ENCODE results near the gene UTP15. TPM values are rescaled to one million over a fixed set of nuclear protein-coding genes. Genes with fewer than 3 reads are reported as not detected.

UTP15 gene
- total RNA-seq, 1 experiment from 2014 or later, result 35.2 TPM

DNA sequence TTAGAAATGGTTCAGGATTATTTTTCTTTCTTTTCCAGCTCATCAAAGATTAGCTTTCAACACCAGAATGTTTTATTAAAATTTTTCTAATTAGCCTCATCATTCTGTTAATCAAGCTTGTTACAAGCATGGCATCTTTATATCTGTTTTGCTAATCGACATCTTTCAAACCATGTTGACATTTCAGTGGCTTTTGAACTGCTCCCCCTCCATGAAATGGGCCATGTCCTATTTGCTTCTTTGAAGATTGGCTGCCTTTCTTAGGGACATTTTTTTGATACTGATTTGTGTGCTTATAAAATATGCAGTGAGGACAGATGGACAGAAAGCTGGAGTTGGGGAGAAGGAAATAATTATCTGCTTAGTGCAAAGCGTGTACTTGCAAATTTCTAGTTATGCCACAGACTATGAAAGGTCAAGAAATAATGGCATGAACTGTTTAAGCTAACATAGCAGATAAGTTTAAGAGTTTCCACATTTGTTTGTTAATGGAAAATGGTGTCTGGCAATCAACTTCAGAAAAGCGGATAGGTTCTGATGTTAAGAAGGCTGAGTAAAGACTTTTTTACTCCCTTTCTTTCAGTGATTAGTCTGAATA, 39.8 kb upstream of the UTP15 start:
- Mint-ChIP-seq H3K36me3 (no peaks in the 10 kb centered on the region), H3K9me3 (no peaks in the 10 kb centered on the region; the same call in 1 of the 2 replicates), H3K27me3 (ENCODE audit: low read depth) (no peaks in the 10 kb centered on the region; the same call in 1 of the 2 replicates), H3K27ac (no peak overlapping the region), H3K4me1 (peaks cover 25% of the 10 kb centered on the region), H3K4me3 (no peak overlapping the region)
- TF ChIP-seq ZNF317 (CRISPR knock-in tag; IDR thresholded peaks at IDR 0.05; ENCODE audit: borderline replicate concordance, low read depth) (no peak), CBFB (CRISPR knock-in tag; IDR thresholded peaks at IDR 0.05; ENCODE audit: low read depth) (no peak), CREM (CRISPR knock-in tag; IDR thresholded peaks at IDR 0.05) (no peak), NR2C2 (CRISPR knock-in tag; IDR thresholded peaks at IDR 0.05) (no peak), ZNF396 (CRISPR knock-in tag; IDR thresholded peaks at IDR 0.05; ENCODE audit: borderline replicate concordance) (no peak), ELF4 (CRISPR knock-in tag; IDR thresholded peaks at IDR 0.05; ENCODE audit: low read depth) (no peak), TCF7 (CRISPR knock-in tag; IDR thresholded peaks at IDR 0.05; ENCODE audit: low read depth) (no peak), ZNF423 (CRISPR knock-in tag; IDR thresholded peaks at IDR 0.05) (no peak), FOXK1 (CRISPR knock-in tag; IDR thresholded peaks at IDR 0.05) (no peak), OVOL2 (CRISPR knock-in tag; IDR thresholded peaks at IDR 0.05; ENCODE audit: borderline replicate concordance) (no peak), GTF2I (CRISPR knock-in tag; conservative IDR thresholded peaks at IDR 0.05) (no peak)
- TF ChIP-seq, protein P1, sequence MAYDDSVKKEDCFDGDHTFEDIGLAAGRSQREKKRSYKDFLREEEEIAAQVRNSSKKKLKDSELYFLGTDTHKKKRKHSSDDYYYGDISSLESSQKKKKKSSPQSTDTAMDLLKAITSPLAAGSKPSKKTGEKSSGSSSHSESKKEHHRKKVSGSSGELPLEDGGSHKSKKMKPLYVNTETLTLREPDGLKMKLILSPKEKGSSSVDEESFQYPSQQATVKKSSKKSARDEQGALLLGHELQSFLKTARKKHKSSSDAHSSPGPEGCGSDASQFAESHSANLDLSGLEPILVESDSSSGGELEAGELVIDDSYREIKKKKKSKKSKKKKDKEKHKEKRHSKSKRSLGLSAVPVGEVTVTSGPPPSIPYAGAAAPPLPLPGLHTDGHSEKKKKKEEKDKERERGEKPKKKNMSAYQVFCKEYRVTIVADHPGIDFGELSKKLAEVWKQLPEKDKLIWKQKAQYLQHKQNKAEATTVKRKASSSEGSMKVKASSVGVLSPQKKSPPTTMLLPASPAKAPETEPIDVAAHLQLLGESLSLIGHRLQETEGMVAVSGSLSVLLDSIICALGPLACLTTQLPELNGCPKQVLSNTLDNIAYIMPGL (CRISPR knock-in tag; IDR thresholded peaks at IDR 0.05), result no peak
- TF ChIP-seq, protein P2, sequence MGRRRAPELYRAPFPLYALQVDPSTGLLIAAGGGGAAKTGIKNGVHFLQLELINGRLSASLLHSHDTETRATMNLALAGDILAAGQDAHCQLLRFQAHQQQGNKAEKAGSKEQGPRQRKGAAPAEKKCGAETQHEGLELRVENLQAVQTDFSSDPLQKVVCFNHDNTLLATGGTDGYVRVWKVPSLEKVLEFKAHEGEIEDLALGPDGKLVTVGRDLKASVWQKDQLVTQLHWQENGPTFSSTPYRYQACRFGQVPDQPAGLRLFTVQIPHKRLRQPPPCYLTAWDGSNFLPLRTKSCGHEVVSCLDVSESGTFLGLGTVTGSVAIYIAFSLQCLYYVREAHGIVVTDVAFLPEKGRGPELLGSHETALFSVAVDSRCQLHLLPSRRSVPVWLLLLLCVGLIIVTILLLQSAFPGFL (CRISPR knock-in tag; IDR thresholded peaks at IDR 0.05; ENCODE audit: borderline replicate concordance), result no peak
- TF ChIP-seq, protein P3, sequence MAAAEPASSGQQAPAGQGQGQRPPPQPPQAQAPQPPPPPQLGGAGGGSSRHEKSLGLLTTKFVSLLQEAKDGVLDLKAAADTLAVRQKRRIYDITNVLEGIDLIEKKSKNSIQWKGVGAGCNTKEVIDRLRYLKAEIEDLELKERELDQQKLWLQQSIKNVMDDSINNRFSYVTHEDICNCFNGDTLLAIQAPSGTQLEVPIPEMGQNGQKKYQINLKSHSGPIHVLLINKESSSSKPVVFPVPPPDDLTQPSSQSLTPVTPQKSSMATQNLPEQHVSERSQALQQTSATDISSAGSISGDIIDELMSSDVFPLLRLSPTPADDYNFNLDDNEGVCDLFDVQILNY (CRISPR knock-in tag; IDR thresholded peaks at IDR 0.05), result no peak
- TF ChIP-seq, protein P4, sequence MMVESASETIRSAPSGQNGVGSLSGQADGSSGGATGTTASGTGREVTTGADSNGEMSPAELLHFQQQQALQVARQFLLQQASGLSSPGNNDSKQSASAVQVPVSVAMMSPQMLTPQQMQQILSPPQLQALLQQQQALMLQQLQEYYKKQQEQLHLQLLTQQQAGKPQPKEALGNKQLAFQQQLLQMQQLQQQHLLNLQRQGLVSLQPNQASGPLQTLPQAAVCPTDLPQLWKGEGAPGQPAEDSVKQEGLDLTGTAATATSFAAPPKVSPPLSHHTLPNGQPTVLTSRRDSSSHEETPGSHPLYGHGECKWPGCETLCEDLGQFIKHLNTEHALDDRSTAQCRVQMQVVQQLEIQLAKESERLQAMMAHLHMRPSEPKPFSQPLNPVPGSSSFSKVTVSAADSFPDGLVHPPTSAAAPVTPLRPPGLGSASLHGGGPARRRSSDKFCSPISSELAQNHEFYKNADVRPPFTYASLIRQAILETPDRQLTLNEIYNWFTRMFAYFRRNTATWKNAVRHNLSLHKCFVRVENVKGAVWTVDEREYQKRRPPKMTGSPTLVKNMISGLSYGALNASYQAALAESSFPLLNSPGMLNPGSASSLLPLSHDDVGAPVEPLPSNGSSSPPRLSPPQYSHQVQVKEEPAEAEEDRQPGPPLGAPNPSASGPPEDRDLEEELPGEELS (CRISPR knock-in tag; IDR thresholded peaks at IDR 0.05), result no peak
- TF ChIP-seq, protein P5, sequence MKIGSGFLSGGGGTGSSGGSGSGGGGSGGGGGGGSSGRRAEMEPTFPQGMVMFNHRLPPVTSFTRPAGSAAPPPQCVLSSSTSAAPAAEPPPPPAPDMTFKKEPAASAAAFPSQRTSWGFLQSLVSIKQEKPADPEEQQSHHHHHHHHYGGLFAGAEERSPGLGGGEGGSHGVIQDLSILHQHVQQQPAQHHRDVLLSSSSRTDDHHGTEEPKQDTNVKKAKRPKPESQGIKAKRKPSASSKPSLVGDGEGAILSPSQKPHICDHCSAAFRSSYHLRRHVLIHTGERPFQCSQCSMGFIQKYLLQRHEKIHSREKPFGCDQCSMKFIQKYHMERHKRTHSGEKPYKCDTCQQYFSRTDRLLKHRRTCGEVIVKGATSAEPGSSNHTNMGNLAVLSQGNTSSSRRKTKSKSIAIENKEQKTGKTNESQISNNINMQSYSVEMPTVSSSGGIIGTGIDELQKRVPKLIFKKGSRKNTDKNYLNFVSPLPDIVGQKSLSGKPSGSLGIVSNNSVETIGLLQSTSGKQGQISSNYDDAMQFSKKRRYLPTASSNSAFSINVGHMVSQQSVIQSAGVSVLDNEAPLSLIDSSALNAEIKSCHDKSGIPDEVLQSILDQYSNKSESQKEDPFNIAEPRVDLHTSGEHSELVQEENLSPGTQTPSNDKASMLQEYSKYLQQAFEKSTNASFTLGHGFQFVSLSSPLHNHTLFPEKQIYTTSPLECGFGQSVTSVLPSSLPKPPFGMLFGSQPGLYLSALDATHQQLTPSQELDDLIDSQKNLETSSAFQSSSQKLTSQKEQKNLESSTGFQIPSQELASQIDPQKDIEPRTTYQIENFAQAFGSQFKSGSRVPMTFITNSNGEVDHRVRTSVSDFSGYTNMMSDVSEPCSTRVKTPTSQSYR (CRISPR knock-in tag; IDR thresholded peaks at IDR 0.05), result no peak
- TF ChIP-seq, protein P6, sequence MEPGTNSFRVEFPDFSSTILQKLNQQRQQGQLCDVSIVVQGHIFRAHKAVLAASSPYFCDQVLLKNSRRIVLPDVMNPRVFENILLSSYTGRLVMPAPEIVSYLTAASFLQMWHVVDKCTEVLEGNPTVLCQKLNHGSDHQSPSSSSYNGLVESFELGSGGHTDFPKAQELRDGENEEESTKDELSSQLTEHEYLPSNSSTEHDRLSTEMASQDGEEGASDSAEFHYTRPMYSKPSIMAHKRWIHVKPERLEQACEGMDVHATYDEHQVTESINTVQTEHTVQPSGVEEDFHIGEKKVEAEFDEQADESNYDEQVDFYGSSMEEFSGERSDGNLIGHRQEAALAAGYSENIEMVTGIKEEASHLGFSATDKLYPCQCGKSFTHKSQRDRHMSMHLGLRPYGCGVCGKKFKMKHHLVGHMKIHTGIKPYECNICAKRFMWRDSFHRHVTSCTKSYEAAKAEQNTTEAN (CRISPR knock-in tag; IDR thresholded peaks at IDR 0.05), result no peak
- TF ChIP-seq, protein P7, sequence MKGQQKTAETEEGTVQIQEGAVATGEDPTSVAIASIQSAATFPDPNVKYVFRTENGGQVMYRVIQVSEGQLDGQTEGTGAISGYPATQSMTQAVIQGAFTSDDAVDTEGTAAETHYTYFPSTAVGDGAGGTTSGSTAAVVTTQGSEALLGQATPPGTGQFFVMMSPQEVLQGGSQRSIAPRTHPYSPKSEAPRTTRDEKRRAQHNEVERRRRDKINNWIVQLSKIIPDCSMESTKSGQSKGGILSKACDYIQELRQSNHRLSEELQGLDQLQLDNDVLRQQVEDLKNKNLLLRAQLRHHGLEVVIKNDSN (CRISPR knock-in tag; IDR thresholded peaks at IDR 0.05), result no peak
- no peak for ATAC-seq
- ChIA-PET POLR2A (no interaction called here), CTCF (interaction anchor here (0.8 to 3.0 kb wide), 2 partner anchors 11 to 310 kb away, joined by 3 to 7 read pairs; no protein-coding TSS in a partner anchor)
- no peak for DNase-seq (ENCODE audit: low spot score)
